Upper lobe of left lung (tissue), 4 donors: ENCODE data around the gene ZNF76.

ENCODE experiments used
- CTCF ChIP-seq, 6 experiments: fragments of 450-650 bp in 4 of 6; fragments of 200-600 bp in 2 of 6; sonication (generic) in 2 of 6; IDR thresholded peaks; one replicate each; pipeline ENCODE4 v1.5.1; 2016 to 2019; ENCODE audit warnings: antibody characterized with exemption in 6 of 6
- EP300 ChIP-seq, 4 donors: sonication (generic); formaldehyde crosslinking; IDR thresholded peaks; one replicate each; pipeline ENCODE4 v1.5.1; 2017; ENCODE audit warnings: antibody characterized with exemption in 4 of 4, control low read depth in 2 of 4
- POLR2AphosphoS5 ChIP-seq, 2 donors: sonication (generic); formaldehyde crosslinking; IDR thresholded peaks; one replicate each; pipeline ENCODE4 v1.5.1; 2017; ENCODE audit warnings: antibody characterized with exemption in 2 of 2

- no peak for TF ChIP-seq CTCF (IDR thresholded peaks at IDR 0.05)
- TF ChIP-seq POLR2AphosphoS5 (IDR thresholded peaks at IDR 0.05) = no peak
- TF ChIP-seq EP300 (IDR thresholded peaks at IDR 0.05) = no peak
Observed at GRCh38 chr6:35214869-35215664, 44.5 kb upstream of the ZNF76 start.
